ENCODE measurements around the gene MCCC1.

- TF ChIP-seq CTCF (IDR thresholded peaks at IDR 0.05 in 4 of 5, conservative IDR thresholded peaks at IDR 0.05 in 1 of 5) (no peak), POLR2A (IDR thresholded peaks at IDR 0.05) (no peak)
Observed at GRCh38 chr3:183116025-183116614, 16.8 kb upstream of the MCCC1 start.

Data from gastrocnemius medialis (tissue), 4 donors.